OCI-LY1 (cell line): ENCODE data around the gene ASAH2.

Experiments
- EZH2 ChIP-seq: fragments of 200-600 bp; sonication (generic), shearing (Covaris generic); IDR thresholded peaks from 2 replicates; pipeline ENCODE4 v1.8.0; 2017; ENCODE audit warnings: borderline replicate concordance, mixed run types, mild to moderate bottlenecking, antibody characterized with exemption, low read length, moderate library complexity, mixed read lengths
- TF ChIP-seq, protein P1 (sequence below): fragments of 200-600 bp; sonication (generic), shearing (Covaris generic); IDR thresholded peaks from 2 replicates; pipeline ENCODE4 v1.5.1; 2017; ENCODE audit warnings: mild to moderate bottlenecking, antibody characterized with exemption, low read length, moderate library complexity, mixed read lengths

DNA sequence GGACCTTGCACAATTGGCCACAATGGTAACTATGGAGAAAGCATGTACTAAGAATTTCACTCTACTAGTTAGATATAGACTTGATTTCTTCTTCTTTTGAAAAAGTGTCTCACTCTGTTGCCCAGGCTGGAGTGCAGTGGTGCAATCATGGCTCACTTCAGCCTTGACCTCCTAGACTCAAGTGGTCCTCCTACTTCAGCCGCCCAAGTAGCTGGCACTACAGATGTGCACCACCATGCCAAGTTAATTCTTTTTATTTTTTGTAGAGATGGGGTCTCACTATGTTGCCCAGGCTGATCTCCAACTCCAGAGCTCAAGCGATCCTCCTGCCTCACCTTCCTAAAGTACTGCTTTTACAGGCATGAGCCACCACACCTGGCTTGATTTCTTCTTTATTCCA, 29.1 kb downstream of the ASAH2 start:
- TF ChIP-seq, protein P1, sequence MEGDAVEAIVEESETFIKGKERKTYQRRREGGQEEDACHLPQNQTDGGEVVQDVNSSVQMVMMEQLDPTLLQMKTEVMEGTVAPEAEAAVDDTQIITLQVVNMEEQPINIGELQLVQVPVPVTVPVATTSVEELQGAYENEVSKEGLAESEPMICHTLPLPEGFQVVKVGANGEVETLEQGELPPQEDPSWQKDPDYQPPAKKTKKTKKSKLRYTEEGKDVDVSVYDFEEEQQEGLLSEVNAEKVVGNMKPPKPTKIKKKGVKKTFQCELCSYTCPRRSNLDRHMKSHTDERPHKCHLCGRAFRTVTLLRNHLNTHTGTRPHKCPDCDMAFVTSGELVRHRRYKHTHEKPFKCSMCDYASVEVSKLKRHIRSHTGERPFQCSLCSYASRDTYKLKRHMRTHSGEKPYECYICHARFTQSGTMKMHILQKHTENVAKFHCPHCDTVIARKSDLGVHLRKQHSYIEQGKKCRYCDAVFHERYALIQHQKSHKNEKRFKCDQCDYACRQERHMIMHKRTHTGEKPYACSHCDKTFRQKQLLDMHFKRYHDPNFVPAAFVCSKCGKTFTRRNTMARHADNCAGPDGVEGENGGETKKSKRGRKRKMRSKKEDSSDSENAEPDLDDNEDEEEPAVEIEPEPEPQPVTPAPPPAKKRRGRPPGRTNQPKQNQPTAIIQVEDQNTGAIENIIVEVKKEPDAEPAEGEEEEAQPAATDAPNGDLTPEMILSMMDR = no peak
- TF ChIP-seq EZH2 = no peak
